ENCODE data around the gene TTLL13. TPM values are rescaled to one million over a fixed set of nuclear protein-coding genes. Genes with fewer than 3 reads are reported as not detected.
"Not testable (repeated sequence)": the region's sequence is repeated elsewhere in the genome, so short reads cannot be mapped to it uniquely, and the experiment has no call there.

The TTLL13 gene
- total RNA-seq, 4 donors from 2014 or later, result 0.63 TPM; not detected in 3

GRCh38 chr15:90295270-90295648, 45.9 kb downstream of the TTLL13 start:
- 67 to 82% methylated on average over 10 of the region's 10 CpGs for WGBS, 2 donors

GRCh38 chr15:90296316-90296884, 47.0 kb downstream of the TTLL13 start:
- intact Hi-C loops (cut with DNase I; ENCODE audit: low total_unique reads); H3K4me3 ChIP-seq (ENCODE audit: low read depth, poor library complexity, severe bottlenecking); DNase-seq (ENCODE audit: low spot score in 2 of 2): not testable (repeated sequence)
- WGBS, 2 donors, result 65 to 71% methylated on average over 4 of the region's 4 CpGs

More at GRCh38 chr15:90295270-90295648, 45.9 kb downstream of the TTLL13 start:
- DNase-seq (ENCODE audit: low spot score in 2 of 2), result no peak
- intact Hi-C loops (cut with DNase I; ENCODE audit: low total_unique reads), result no loop called here
- no peak overlapping the region for H3K4me3 ChIP-seq (ENCODE audit: low read depth, poor library complexity, severe bottlenecking)
- TF ChIP-seq CTCF (IDR thresholded peaks at IDR 0.05) (no peak), POLR2A (IDR thresholded peaks at IDR 0.05) (no peak)

GRCh38 chr15:90297021-90297420, 47.7 kb downstream of the TTLL13 start:
- 91 to 93% methylated on average over 4 of the region's 4 CpGs for WGBS, 2 donors
- TF ChIP-seq CTCF (IDR thresholded peaks at IDR 0.05) (no peak), POLR2A (IDR thresholded peaks at IDR 0.05) (no peak)
- intact Hi-C loops (cut with DNase I; ENCODE audit: low total_unique reads), result no loop called here
- no peak overlapping the region for H3K4me3 ChIP-seq (ENCODE audit: low read depth, poor library complexity, severe bottlenecking)
- no peak for DNase-seq (ENCODE audit: low spot score in 2 of 2)

GRCh38 chr15:90300541-90300940, 51.2 kb downstream of the TTLL13 start:
- TF ChIP-seq CTCF (IDR thresholded peaks at IDR 0.05) (no peak), POLR2A (IDR thresholded peaks at IDR 0.05) (no peak)
- DNase-seq (ENCODE audit: low spot score in 2 of 2), result no peak
- intact Hi-C loops (cut with DNase I; ENCODE audit: low total_unique reads), result no loop called here
- no peak overlapping the region for H3K4me3 ChIP-seq (ENCODE audit: low read depth, poor library complexity, severe bottlenecking)
- WGBS, 2 donors, result 88 to 89% methylated on average over 9 of the region's 9 CpGs

GRCh38 chr15:90300988-90301706, 51.8 kb downstream of the TTLL13 start:
- H3K4me3 ChIP-seq (ENCODE audit: low read depth, poor library complexity, severe bottlenecking), result no peak overlapping the region
- WGBS, 2 donors, result 62 to 76% methylated on average over 21 of the region's 21 CpGs
- intact Hi-C loops (cut with DNase I; ENCODE audit: low total_unique reads), result no loop called here
- no peak for TF ChIP-seq POLR2A (IDR thresholded peaks at IDR 0.05)
- TF ChIP-seq CTCF (IDR thresholded peaks at IDR 0.05), result peak in 1 of 3 donors; percentile 47
- peak in 1 of 2 donors; percentile 86 for DNase-seq (ENCODE audit: low spot score in 2 of 2)

GRCh38 chr15:90301707-90302300, 52.4 kb downstream of the TTLL13 start:
- whole genome bisulfite sequencing, 2 donors, result 60 to 61% methylated on average over 8 of the region's 8 CpGs
- no peak for TF ChIP-seq POLR2A (IDR thresholded peaks at IDR 0.05)
- no peak for TF ChIP-seq CTCF (IDR thresholded peaks at IDR 0.05)
- H3K4me3 ChIP-seq (ENCODE audit: low read depth, poor library complexity, severe bottlenecking), result no peak overlapping the region
- no peak for DNase-seq (ENCODE audit: low spot score in 2 of 2)
- intact Hi-C loops (cut with DNase I; ENCODE audit: low total_unique reads), result no loop called here

GRCh38 chr15:90305355-90305754, 56.0 kb downstream of the TTLL13 start:
- intact Hi-C loops (cut with DNase I; ENCODE audit: low total_unique reads); H3K4me3 ChIP-seq (ENCODE audit: low read depth, poor library complexity, severe bottlenecking): not testable (repeated sequence)
- DNase-seq (ENCODE audit: low spot score in 2 of 2), result peak in 1 of 2 donors; percentile 53
- WGBS, 2 donors, result 95% methylated on average over 14 of the region's 14 CpGs

Measured in lower leg skin (tissue), 4 donors.